GM12873 (cell line): ENCODE measurements around the gene SOD3.

ENCODE experiments used
- TF ChIP-seq, protein P1 (sequence below): IDR thresholded peaks from 2 replicates; pipeline ENCODE4 v1.5.1; 2012; ENCODE audit warnings: low read depth, mild to moderate bottlenecking, moderate library complexity, low read length, control low read depth; ENCODE audit not compliant: insufficient read depth; ENCODE audit errors: missing control alignments

SOD3 gene

DNA sequence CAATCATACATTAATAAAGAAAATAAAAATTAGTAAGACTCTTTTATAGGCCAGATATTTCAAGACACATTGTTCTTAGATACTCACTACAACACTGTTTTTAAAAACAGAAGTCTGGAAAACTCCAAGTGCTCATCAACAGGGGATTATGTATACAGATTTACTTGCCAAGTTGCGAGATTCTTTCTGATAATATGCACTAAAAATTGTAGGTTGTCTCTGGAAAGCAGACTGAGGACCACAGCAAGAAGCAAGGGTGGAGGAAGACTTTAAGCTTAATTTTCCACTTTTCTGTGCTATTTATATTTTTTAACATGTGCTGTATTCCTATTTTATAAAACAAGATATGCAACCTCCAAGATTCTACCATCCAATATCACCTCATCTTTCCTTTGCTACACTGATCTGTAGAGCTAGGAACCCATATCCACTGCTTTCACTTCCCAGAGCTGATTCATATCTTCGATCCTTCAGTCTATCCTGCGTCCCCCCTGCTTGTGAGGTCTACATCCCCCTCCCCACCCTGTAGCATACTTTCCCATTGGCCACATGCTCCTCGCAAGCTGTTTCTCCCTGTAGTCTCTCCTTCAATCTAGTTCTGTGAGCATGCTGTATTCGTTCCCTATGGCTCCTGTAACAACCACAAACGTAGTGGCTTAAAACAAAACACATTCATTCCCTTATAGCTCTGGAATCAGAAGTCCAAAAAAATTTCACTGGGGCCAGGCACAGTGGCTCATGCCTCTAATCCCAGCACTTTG is 15.7 kb downstream of the SOD3 start:
- TF ChIP-seq, protein P1, sequence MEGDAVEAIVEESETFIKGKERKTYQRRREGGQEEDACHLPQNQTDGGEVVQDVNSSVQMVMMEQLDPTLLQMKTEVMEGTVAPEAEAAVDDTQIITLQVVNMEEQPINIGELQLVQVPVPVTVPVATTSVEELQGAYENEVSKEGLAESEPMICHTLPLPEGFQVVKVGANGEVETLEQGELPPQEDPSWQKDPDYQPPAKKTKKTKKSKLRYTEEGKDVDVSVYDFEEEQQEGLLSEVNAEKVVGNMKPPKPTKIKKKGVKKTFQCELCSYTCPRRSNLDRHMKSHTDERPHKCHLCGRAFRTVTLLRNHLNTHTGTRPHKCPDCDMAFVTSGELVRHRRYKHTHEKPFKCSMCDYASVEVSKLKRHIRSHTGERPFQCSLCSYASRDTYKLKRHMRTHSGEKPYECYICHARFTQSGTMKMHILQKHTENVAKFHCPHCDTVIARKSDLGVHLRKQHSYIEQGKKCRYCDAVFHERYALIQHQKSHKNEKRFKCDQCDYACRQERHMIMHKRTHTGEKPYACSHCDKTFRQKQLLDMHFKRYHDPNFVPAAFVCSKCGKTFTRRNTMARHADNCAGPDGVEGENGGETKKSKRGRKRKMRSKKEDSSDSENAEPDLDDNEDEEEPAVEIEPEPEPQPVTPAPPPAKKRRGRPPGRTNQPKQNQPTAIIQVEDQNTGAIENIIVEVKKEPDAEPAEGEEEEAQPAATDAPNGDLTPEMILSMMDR: no peak

DNA sequence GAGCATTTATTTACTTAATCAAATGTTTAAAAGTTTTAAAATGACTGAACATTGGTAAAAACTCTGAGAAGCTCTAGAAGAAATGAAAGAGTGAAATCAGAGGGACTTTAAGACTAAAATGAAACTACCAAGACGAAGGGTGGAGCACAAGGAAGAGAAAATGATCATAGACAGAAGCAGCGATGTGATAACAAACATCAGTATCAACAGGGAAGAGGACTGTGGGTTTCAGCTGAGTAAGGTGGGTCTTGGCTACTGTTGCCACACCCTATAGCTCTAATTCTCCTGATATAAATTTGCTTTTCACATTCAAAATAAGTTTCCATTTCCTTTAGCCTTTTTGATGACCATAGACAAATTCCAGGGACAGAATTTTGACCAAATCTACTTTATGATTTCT is 18.4 kb downstream of the SOD3 start:
- TF ChIP-seq, protein P1: no peak

DNA sequence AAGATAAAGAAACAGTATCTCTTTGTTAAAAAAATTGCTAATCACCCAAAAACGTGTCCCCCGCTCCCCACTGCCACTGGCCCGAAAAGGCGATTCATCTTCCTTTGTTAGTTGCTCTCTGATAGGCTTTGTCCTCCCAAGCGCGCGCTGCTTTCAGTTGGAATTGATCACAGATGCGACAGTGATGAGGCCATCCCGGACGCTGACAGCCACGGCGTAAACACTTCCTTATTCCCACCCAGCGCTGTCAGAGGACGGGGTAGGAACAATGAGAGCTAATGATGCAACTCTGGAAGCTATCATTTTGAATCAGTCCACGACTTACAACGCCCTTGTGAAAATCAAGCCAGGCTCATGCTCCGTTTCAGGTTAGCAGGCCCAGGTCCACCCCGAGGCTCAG is 21.4 kb downstream of the SOD3 start:
- TF ChIP-seq, protein P1: no peak

DNA sequence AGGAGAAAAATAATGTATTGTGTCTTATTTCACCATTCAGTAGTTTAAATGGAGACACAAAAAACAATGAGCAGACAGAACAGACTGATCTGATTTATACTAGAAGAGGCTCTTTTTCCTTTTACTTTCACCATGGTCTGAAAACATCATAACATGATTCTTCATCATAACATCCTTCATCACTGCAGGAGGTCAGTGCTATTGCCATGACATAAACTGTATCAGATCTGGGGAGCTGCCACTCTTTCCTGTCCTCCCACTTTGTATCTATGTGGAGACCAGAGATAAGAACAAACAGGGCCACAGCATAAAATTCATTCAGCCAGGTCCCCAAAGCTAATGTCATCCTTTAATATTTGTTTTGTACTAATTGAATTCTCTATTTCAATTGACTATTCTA is 25.2 kb downstream of the SOD3 start:
- TF ChIP-seq, protein P1: no peak

DNA sequence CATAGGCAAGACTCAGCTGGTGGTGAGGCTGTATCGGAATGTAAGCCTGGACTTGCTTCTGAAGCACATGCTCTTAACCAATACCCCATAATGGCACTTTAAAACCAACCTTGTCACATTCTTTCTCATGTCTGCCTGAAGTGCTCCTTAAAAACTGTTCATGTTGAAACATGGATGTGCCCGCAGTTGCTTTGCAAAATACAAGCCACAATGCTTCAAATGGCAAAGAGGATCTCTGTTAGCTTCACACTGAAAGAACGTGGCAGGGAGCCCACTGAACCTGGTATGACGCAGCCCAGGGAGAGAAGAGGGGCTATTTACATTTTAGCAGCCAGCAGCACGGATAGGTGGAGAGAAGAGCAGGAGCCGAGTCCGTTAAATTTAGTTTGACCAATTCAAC is 29.3 kb downstream of the SOD3 start:
- TF ChIP-seq, protein P1: no peak

DNA sequence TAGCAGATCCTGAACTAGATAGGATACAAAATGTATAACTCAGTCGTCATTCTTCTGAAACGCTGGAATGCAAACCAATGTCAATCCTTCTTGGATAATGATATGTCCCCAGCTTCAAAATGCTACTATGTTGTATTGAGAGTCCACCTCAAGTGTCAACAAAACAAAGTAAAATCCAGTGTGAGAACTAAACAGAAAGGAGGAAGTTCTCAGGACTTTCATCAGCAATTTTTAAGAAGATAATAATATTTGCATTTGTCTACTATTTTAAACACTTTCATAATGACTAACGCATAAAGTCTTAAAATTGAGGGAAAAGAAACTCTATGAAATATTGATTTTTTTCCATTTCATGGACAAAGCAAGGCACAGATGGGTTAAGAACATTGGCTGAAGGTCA is 36.3 kb downstream of the SOD3 start:
- TF ChIP-seq, protein P1: no peak

DNA sequence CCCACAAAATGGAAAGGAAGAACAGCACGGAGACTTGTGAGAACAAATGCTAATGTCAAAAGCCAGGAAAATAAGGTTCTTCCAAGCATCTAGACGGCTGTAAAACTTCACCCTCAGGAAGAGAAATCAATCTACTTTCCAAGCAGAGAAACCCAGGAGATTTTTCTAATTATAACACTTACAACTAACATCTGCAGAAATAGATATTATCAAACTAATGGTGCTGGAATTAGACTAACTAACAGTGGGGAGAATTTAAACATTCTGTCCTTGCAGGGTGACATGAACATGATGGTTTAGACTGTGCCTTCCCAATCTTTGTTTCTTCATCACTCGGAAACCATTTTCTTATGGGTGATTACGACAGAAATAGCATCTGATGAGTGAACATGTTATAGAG is 40.3 kb downstream of the SOD3 start:
- TF ChIP-seq, protein P1: no peak
